Parathyroid adenoma (tissue), 2 donors: Measurements from ENCODE around the gene TP53TG5.

Experiments
- H2AFZ ChIP-seq: fragments of 300-600 bp; sonication (generic); one replicate; pipeline ENCODE4 v1.7.0; 2017; ENCODE audit warnings: antibody characterized with exemption, mild to moderate bottlenecking
- H3K27ac ChIP-seq: fragments of 300-600 bp; sonication (generic); one replicate; pipeline ENCODE4 v1.7.0; 2017
- H3K27me3 ChIP-seq: fragments of 300-600 bp; sonication (generic); one replicate; pipeline ENCODE4 v1.7.0; 2017; ENCODE audit warnings: low read length; ENCODE audit not compliant: control insufficient read depth, insufficient read depth
- H3K36me3 ChIP-seq: fragments of 300-600 bp; sonication (generic); one replicate; pipeline ENCODE4 v1.7.0; 2017; ENCODE audit warnings: low read length; ENCODE audit not compliant: control insufficient read depth, insufficient read depth
- H3K4me1 ChIP-seq: fragments of 300-600 bp; sonication (generic); one replicate; pipeline ENCODE4 v1.7.0; 2017; ENCODE audit warnings: control low read depth
- H3K4me2 ChIP-seq: fragments of 300-600 bp; sonication (generic); one replicate; pipeline ENCODE4 v1.7.0; 2017; ENCODE audit warnings: low read length
- H3K4me3 ChIP-seq: fragments of 300-600 bp; sonication (generic); one replicate; pipeline ENCODE4 v1.7.0; 2017; ENCODE audit warnings: low read depth, low read length
- H3K79me2 ChIP-seq: fragments of 300-600 bp; sonication (generic); one replicate; pipeline ENCODE4 v1.7.0; 2017; ENCODE audit warnings: control low read depth
- H3K9ac ChIP-seq: fragments of 300-600 bp; sonication (generic); one replicate; pipeline ENCODE4 v1.7.0; 2017; ENCODE audit warnings: mild to moderate bottlenecking
- H3K9me3 ChIP-seq: fragments of 300-600 bp; sonication (generic); one replicate; pipeline ENCODE4 v1.7.0; 2017; ENCODE audit warnings: low read length; ENCODE audit not compliant: control insufficient read depth
- TF ChIP-seq, protein P1 (sequence below): fragments of 300-600 bp; sonication (generic); IDR thresholded peaks from one replicate; pipeline ENCODE4 v1.7.0; 2017; ENCODE audit warnings: antibody characterized with exemption, mild to moderate bottlenecking
- donor health status: primary hyperparathyroidism.

TP53TG5 gene

DNA sequence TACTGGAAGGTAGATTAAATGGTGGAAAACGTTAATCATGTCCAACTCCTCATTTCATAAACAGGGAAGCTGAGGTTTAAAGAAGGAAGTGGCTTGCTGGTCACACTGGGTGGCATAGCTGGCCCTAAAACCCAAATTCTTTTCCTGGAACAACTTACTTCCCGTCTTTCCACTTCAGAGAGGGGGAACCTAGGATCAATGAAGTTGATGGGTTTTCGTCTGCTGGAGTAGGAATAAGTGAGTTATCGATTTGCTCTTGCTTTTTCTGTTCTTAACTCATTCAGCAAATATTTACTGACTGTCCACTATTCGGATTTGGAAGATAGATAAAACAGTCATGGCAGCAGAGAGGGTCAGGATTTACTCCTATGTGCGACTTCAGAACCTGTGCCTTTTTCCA lies 16.3 kb downstream of the TP53TG5 start:
- no peak overlapping the region for H3K4me2 ChIP-seq
- peaks cover 7% of the 10 kb centered on the region for H3K79me2 ChIP-seq
- no peak overlapping the region for H3K9ac ChIP-seq
- H3K9me3 ChIP-seq = no peaks in the 10 kb centered on the region
- no peaks in the 10 kb centered on the region for H3K36me3 ChIP-seq
- TF ChIP-seq, protein P1, sequence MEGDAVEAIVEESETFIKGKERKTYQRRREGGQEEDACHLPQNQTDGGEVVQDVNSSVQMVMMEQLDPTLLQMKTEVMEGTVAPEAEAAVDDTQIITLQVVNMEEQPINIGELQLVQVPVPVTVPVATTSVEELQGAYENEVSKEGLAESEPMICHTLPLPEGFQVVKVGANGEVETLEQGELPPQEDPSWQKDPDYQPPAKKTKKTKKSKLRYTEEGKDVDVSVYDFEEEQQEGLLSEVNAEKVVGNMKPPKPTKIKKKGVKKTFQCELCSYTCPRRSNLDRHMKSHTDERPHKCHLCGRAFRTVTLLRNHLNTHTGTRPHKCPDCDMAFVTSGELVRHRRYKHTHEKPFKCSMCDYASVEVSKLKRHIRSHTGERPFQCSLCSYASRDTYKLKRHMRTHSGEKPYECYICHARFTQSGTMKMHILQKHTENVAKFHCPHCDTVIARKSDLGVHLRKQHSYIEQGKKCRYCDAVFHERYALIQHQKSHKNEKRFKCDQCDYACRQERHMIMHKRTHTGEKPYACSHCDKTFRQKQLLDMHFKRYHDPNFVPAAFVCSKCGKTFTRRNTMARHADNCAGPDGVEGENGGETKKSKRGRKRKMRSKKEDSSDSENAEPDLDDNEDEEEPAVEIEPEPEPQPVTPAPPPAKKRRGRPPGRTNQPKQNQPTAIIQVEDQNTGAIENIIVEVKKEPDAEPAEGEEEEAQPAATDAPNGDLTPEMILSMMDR = no peak
- H3K27ac ChIP-seq = no peak overlapping the region
- no peak overlapping the region for H2AFZ ChIP-seq
- H3K4me3 ChIP-seq = no peak overlapping the region
- peaks cover 4% of the 10 kb centered on the region for H3K4me1 ChIP-seq
- no peaks in the 10 kb centered on the region for H3K27me3 ChIP-seq

DNA sequence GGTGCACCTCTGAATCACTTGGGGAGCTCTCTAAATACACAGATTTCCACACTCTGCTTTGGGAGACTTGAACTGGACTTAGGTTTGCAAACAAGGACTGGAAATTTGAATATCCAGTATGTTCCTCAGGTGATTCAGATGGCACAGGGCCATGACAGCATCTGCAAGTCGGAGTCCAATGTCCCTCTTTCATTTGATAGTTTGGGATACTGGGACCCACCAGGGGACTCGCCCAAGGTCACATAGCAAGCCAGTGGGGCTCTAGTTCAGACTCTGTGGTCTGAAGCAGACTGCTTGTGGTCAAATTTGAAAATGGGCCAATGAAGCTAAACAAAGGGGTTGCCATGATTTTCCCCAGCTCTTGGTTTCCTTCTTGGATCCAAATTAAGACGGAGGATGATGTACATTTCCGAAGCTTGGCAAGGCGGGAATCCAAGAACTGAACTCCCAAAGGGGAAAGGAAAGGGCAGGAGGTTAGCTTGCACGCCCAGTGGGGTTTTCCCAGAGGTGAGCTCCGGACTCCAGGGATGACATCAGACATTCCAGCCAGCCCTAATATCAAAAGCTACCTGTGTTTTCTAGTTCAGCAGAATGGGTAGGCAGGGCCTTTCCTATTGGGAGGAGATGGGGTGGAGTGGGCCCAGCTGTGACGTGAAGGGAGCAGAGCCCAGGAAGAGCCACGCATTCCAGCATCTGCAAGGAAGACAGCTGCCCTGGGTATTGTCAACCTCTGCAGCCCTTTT lies 18.5 kb downstream of the TP53TG5 start:
- Histone ChIP-seq H3K9me3 (no peaks in the 10 kb centered on the region), H3K4me3 (no peak overlapping the region), H3K4me1 (peaks cover 4% of the 10 kb centered on the region), H3K9ac (no peak overlapping the region), H3K27me3 (no peaks in the 10 kb centered on the region), H3K27ac (peak overlapping the region; percentile 30), H3K79me2 (peaks cover 7% of the 10 kb centered on the region), H3K36me3 (no peaks in the 10 kb centered on the region), H2AFZ (no peak overlapping the region), H3K4me2 (no peak overlapping the region)
- TF ChIP-seq, protein P1 = no peak

DNA sequence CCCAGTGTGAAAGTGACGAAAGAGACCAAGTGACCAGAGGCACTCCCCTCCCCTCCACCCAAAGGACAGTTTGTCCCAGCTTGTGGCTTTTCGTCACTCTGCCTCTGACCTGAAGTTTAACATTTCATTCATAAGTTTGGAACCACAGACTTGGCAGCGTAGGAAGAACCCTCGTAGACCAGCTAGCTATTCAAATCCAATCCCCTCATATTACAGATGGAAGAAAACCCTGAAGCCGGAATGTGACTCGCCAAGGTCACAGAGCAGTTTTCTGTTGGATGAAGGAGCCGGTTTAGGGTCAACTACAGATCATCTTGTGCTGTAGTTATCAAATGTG lies 19.1 kb downstream of the TP53TG5 start:
- Histone ChIP-seq H3K9me3 (no peaks in the 10 kb centered on the region), H2AFZ (no peak overlapping the region), H3K4me2 (no peak overlapping the region), H3K79me2 (peaks cover 7% of the 10 kb centered on the region), H3K36me3 (no peaks in the 10 kb centered on the region), H3K4me1 (peaks cover 3% of the 10 kb centered on the region), H3K27ac (peak overlapping the region; percentile 30), H3K27me3 (no peaks in the 10 kb centered on the region), H3K9ac (no peak overlapping the region), H3K4me3 (no peak overlapping the region)
- TF ChIP-seq, protein P1 = no peak

DNA sequence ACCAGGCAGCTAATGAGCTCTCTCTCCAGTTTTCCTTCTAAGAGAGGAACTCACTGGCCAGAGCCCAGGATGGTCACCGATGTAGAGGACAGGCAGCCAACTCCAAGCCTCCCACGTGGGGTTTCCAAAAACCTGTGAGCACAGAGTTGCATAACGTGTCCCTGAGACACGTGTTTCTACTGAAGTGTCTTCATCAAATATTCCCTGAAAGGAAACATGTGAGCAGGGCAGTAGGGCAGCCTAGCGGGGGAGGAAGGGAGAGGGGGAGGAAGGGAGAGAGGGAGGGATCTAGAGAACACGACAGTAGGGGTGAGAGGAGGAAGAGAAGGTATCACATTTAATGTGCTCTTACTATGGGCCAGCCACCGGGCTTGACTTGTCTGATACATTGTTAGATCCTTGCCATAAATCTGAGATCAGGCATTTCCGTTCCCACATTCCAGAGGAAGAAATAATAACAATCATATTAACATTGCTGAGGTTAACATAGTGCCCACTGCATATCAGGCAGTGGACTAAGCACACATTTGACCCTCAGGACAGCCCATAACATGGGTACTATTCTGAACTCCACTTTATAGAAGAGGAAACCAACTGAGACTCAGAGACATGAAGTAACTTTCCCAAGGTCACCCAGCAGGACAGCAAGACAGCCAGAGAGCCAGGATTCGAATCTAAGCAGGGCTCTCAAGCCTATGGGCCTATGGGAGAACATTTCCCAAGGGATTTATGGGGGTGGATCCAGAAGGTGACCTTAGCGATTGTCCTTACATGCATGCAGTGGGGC lies 19.6 kb downstream of the TP53TG5 start:
- Histone ChIP-seq H2AFZ (no peak overlapping the region), H3K9ac (no peak overlapping the region)

More for the DNA sequence above, 19.6 kb downstream of the TP53TG5 start:
- peak overlapping the region; percentile 30 for H3K27ac ChIP-seq
- no peaks in the 10 kb centered on the region for H3K9me3 ChIP-seq
- no peaks in the 10 kb centered on the region for H3K4me1 ChIP-seq
- H3K36me3 ChIP-seq = no peaks in the 10 kb centered on the region
- H3K4me3 ChIP-seq = no peak overlapping the region
- no peaks in the 10 kb centered on the region for H3K27me3 ChIP-seq
- TF ChIP-seq, protein P1 = no peak
- no peak overlapping the region for H3K4me2 ChIP-seq
- peaks cover 1% of the 10 kb centered on the region for H3K79me2 ChIP-seq
